Right lobe of liver (tissue), 4 donors: ENCODE data around the gene IFNA6.

Experiments used
- CTCF ChIP-seq, 4 donors: fragments of 200-600 bp in 3 of 4; fragments of 450-650 bp in 1 of 4; IDR thresholded peaks; one replicate each; pipeline versions ENCODE4 v1.5.1 to v1.8.0; 2016 to 2022; ENCODE audit warnings: antibody characterized with exemption in 4 of 4, mild to moderate bottlenecking in 2 of 4
- POLR2A ChIP-seq: fragments of 450-650 bp; IDR thresholded peaks from one replicate; pipeline ENCODE4 v1.6.1; 2017; ENCODE audit warnings: antibody characterized with exemption, mild to moderate bottlenecking
- donor health status: DM: no; HTN: no; CAD: no.
- donor health status: DM: no; HTN: no; CAD: no.
- donor health status: DM: no; HTN: yes; CAD: no.

DNA sequence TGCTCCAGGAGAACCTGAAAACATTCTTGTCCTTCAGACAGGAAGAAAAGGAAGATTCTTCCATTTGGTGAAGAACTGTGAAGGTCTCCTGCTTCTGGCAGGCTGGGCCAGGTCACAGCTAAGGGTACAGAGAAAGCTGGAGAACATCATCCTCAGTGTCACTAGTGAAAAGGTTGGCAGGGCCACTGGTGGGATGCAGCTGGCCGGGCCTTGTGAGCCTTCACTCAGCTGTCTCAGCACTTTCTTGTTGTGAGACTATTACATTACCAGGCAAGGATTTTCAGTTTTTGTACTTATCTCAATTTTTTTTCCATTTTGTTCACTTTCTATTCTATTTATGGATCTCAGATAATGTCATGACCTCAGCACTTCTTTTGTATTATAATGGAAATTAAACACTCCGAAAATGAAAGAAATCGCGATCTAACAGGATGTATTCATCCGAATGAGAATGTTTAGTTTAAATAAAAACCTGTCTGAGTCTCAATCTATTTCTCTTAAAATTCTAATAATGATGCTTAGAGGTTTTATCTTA lies 48.3 kb upstream of the IFNA6 start:
- no peak for TF ChIP-seq CTCF (IDR thresholded peaks at IDR 0.05)
- no peak for TF ChIP-seq POLR2A
